NCI-H2171 treated with DMSO at 0.1 percent for 48 hours (cell line): ENCODE results near the gene PITX1.
"Not testable (repeated sequence)": the region's sequence is repeated elsewhere in the genome, so short reads cannot be mapped to it uniquely, and the experiment has no call there.

Experiments
- DNase-seq: peaks from one replicate; lab custom pipeline; 2025; lab: John Stamatoyannopoulos, UW

PITX1 gene

GRCh38 chr5:135010502-135011354, 23.3 kb downstream of the PITX1 start:
- DNase-seq, result no peak

- no peak for DNase-seq
Observed at GRCh38 chr5:135009736-135010501, 24.1 kb downstream of the PITX1 start.

DNA sequence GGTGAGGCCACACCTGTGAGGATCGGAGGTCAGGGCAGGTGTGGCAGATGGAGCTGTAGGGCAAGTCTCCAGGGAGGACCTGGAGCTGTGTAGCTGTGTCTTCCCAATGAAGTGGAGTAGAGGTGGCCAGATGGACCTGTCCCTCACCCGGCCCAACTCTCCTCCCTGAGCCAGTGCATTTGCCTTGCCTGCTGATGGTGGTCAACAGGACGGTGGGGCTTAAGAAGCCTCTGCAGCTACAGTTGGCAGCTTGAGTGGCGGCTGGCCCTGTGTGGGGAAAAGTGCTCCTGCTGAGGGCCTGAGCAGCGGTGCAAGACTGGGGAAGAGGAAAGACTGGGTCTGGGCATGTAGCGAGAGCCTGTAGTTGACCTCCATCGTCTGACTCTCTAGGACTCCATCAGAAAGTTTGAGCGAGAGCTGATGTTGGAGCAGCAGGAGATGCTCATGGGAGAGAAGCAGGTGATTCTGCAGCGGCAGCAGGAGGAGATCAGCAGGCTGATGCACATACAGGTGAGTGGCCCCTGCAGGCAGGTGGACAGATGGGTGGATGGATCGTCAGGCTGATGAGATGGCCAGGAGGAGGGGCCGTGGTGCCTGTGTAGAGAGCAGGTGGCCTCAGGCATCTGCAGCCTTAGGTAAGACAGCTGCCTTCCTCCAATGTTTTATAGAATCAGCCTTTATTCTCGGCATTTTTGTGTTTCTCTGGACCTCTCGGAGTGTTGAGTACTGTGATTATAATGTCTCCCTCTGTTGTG, 24.9 kb downstream of the PITX1 start:
- no peak for DNase-seq

DNA sequence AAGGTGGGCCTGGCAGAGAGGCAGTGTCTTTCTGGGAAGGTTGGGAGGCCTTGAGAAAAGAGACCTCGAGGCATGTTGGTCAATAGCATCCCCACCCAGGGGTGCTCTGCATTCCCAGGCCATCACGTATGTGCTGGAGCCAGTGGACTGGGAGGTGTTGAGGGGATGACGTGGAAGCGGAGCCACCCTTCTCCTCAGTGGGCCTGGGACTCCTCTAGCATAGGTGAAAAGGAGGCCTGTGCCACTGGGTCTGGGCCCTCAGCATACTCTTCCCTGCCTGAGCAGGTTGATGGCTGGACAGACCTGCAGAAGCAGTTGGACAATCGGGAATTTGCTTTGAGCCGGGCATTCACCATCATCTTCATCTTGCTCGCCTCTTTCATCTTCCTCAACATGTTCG, 25.5 kb downstream of the PITX1 start:
- no peak for DNase-seq

DNA sequence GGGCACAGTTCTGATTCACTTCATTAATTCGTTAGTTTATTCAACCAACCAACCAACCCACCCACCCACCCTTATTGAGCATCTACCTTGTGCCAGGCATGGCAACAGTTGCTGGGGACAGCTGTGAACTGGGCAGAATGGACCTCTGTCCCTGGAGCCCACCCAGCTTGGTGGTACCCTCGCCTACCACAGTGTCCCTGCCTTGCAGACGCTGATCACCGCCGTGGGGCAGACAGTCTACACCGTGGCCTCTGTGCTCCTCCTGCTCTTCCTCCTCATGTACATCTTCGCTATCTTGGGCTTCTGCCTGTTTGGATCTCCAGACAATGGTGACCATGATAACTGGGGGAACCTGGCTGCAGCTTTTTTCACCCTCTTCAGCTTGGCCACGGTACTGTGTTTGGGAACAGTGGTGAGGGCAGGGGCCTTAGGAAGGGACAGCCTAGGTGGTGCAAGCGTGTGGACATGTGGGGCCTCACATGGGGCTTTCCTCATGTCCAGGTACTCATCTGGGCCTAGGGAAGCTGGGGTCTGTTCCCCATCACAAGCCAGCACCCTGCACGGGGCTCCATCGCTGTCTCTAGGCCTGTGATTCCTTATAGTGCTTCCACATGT, 26.2 kb downstream of the PITX1 start:
- DNase-seq, result no peak

GRCh38 chr5:135007305-135007704, 26.7 kb downstream of the PITX1 start:
- DNase-seq, result no peak

GRCh38 chr5:135005076-135005475, 29.0 kb downstream of the PITX1 start:
- DNase-seq, result no peak

GRCh38 chr5:135004376-135004775, 29.7 kb downstream of the PITX1 start:
- DNase-seq, result no peak

- DNase-seq, result not testable (repeated sequence)
Observed at GRCh38 chr5:134998068-134998467, 36.0 kb downstream of the PITX1 start.

GRCh38 chr5:134997015-134997414, 37.0 kb downstream of the PITX1 start:
- no peak for DNase-seq

DNA sequence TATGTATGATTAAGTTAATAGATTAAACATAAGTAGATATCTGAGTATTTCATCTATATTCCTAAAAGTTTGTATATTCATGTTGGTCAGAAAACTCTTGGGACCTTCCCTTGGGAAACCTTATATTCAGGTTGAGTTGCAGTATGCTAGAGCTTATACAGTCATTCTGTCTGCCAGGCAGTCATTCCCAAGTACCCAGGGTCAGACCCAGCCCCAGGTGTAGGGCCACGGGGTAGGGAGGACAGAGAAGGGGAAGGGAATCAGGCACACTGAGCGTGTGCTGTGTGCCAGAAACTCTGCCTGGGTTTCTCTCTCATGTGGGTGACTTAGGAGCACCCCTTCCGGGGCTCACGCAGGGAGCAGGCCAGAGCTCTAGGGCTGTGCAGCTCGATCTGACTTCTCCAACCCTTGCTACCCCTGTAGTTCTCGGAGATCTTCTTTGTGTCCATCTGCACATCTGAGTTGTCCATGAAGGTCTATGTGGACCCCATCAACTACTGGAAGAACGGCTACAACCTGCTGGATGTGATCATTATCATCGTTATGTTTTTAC, 38.1 kb downstream of the PITX1 start:
- DNase-seq, result no peak

- DNase-seq, result no peak
Observed at GRCh38 chr5:134994560-134995156, 39.4 kb downstream of the PITX1 start.

- no peak for DNase-seq
Observed at GRCh38 chr5:134993161-134993560, 40.9 kb downstream of the PITX1 start.

- DNase-seq, result no peak
Observed at GRCh38 chr5:134992148-134992547, 41.9 kb downstream of the PITX1 start.

GRCh38 chr5:134990183-134990582, 43.8 kb downstream of the PITX1 start:
- DNase-seq, result not testable (repeated sequence)

- no peak for DNase-seq
Observed at GRCh38 chr5:134989266-134989830, 44.7 kb downstream of the PITX1 start.

DNA sequence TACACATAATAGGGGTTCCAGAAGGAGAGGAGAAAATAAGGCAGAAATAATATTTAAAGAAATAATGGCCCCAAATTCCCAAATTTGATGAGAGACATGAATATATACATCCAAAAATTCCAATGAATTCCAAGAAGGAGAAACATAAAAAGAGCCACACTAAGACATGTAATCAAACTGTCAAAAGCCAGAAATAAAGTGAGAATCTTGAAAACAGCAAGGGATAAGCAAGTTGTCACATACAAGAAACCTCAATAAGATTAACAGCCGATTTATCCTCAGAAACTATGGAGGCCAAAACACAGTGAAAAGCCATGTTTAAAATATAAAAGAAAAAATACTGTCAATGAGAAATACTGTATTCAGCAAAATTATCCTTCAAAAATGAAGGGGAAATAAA, 51.8 kb downstream of the PITX1 start:
- no peak for DNase-seq

DNA sequence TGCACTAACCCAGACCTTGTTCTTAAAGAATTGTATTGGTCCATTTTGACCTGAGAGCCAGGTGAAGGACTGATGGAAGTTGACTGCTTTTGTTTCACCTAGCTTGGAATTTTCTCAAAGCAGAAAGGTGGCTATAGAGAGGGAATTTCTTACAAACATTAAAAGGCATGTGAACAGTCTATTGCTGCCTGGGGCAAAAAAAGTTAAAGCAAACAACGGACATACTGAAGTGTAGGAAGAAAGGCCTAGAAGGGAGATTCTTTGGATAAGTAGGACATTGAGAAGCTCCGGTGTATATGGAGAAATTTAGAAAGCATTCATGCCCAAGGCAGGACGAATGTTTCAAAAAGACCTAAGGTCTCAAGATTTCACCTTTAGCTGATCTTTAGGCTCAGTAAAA, 54.6 kb downstream of the PITX1 start:
- no peak for DNase-seq
